ENCODE data around the gene WIPI1. TPM values are rescaled to one million over a fixed set of nuclear protein-coding genes. Genes with fewer than 3 reads are reported as not detected.
A peak's percentile ranks its signal among the peaks of the same experiment; 100 is the strongest.

WIPI1 gene
- polyA plus RNA-seq, 1 donor (not counting 4 experiments of a cell fraction or from before 2014, with no cell fraction given): 49.4 TPM

- peaks cover 0 to 2% of the 10 kb centered on the region in 2 experiments for H3K36me3 ChIP-seq (ENCODE audit: control insufficient read depth in 2 of 2, extremely low read depth in 1 of 2, insufficient read depth in 2 of 2, low read length in 2 of 2)
- H3K4me1 ChIP-seq (ENCODE audit: control insufficient read depth, extremely low read depth, insufficient read depth, low read length): peaks cover 43% of the 10 kb centered on the region
- H3K4me2 ChIP-seq (ENCODE audit: control insufficient read depth, extremely low read depth, insufficient read depth, low read depth, low read length): peak overlapping the region; percentile 88
- FAIRE-seq (peak; percentile 34), DNase-seq (ENCODE audit: low read depth, low spot score) (no peak)
- no peaks in the 10 kb centered on the region for H3K9me1 ChIP-seq (ENCODE audit: control insufficient read depth, extremely low read depth, insufficient read depth, low read length)
- peak overlapping the region; percentile 48 for H3K27ac ChIP-seq (ENCODE audit: control insufficient read depth, insufficient read depth, low read length)
- peak overlapping the region; percentile 45 to 69 (median 66) for H3K4me3 ChIP-seq (ENCODE audit: control insufficient read depth in 2 of 3, extremely low read depth in 1 of 3, insufficient read depth in 2 of 3, low read depth in 1 of 3, low read length in 3 of 3)
- dilution Hi-C loops (cut with MboI; ENCODE audit: extremely low pct_ligation_motif_present, low sequenced_read_pairs): no loop called here
- H3K27me3 ChIP-seq (ENCODE audit: control insufficient read depth, extremely low read depth, insufficient read depth, low read length): no peaks in the 10 kb centered on the region
- no peaks in the 10 kb centered on the region for H3K9me3 ChIP-seq (ENCODE audit: control insufficient read depth, low read depth, low read length)
- peak overlapping the region; percentile 80 for H2AFZ ChIP-seq (ENCODE audit: control insufficient read depth, low read length)
- H3K79me2 ChIP-seq (ENCODE audit: control insufficient read depth, insufficient read depth, low read length): peaks cover 9% of the 10 kb centered on the region
- H3K9ac ChIP-seq (ENCODE audit: control insufficient read depth, extremely low read depth, insufficient read depth, low read length): peak overlapping the region; percentile 70
- no peaks in the 10 kb centered on the region for H4K20me1 ChIP-seq (ENCODE audit: control insufficient read depth, extremely low read depth, insufficient read depth, low read length)
- TF ChIP-seq CTCF (optimal IDR thresholded peaks at IDR 0.05 in 1 of 3, IDR thresholded peaks at IDR 0.05 in 1 of 3, conservative IDR thresholded peaks at IDR 0.05 in 1 of 3; ENCODE audit: extremely low read depth in 1 of 3, insufficient read depth in 2 of 3, low read length in 3 of 3) (no peak), EZH2 (IDR thresholded peaks at IDR 0.05; ENCODE audit: low read length) (no peak)
Observed at GRCh38 chr17:68457539-68458259, 403 bp upstream of the WIPI1 start.

GRCh38 chr17:68456339-68457167 lies 743 bp downstream of the WIPI1 start:
- Histone ChIP-seq H3K79me2 (ENCODE audit: control insufficient read depth, insufficient read depth, low read length) (peaks cover 9% of the 10 kb centered on the region), H3K9ac (ENCODE audit: control insufficient read depth, extremely low read depth, insufficient read depth, low read length) (peak overlapping the region; percentile 84), H3K27ac (ENCODE audit: control insufficient read depth, insufficient read depth, low read length) (peak overlapping the region; percentile 77), H3K9me3 (ENCODE audit: control insufficient read depth, low read depth, low read length) (no peaks in the 10 kb centered on the region), H2AFZ (ENCODE audit: control insufficient read depth, low read length) (peak overlapping the region; percentile 28), H3K9me1 (ENCODE audit: control insufficient read depth, extremely low read depth, insufficient read depth, low read length) (no peaks in the 10 kb centered on the region), H3K27me3 (ENCODE audit: control insufficient read depth, extremely low read depth, insufficient read depth, low read length) (no peaks in the 10 kb centered on the region), H4K20me1 (ENCODE audit: control insufficient read depth, extremely low read depth, insufficient read depth, low read length) (no peaks in the 10 kb centered on the region), H3K4me2 (ENCODE audit: control insufficient read depth, extremely low read depth, insufficient read depth, low read depth, low read length) (peak overlapping the region; percentile 66), H3K4me3 (ENCODE audit: control insufficient read depth in 2 of 3, extremely low read depth in 1 of 3, insufficient read depth in 2 of 3, low read depth in 1 of 3, low read length in 3 of 3) (peak overlapping the region; percentile 68 to 81 (median 72)), H3K4me1 (ENCODE audit: control insufficient read depth, extremely low read depth, insufficient read depth, low read length) (peaks cover 38% of the 10 kb centered on the region), H3K36me3 (ENCODE audit: control insufficient read depth in 2 of 2, extremely low read depth in 1 of 2, insufficient read depth in 2 of 2, low read length in 2 of 2) (peaks cover 0 to 3% of the 10 kb centered on the region in 2 experiments)
- DNase-seq (ENCODE audit: low read depth, low spot score): no peak
- dilution Hi-C loops (cut with MboI; ENCODE audit: extremely low pct_ligation_motif_present, low sequenced_read_pairs): no loop called here
- FAIRE-seq: peak; percentile 13
- TF ChIP-seq CTCF (optimal IDR thresholded peaks at IDR 0.05 in 1 of 3, IDR thresholded peaks at IDR 0.05 in 1 of 3, conservative IDR thresholded peaks at IDR 0.05 in 1 of 3; ENCODE audit: extremely low read depth in 1 of 3, insufficient read depth in 2 of 3, low read length in 3 of 3): no peak
- TF ChIP-seq EZH2 (IDR thresholded peaks at IDR 0.05; ENCODE audit: low read length): no peak

All from keratinocyte (primary cell).